KOPT-K1 (cell line): Measurements from ENCODE around the gene REXO4.

Experiments
- H3K27ac ChIP-seq: fragments of 200-600 bp; sonication (generic); 2 replicates; pipeline ENCODE4 v1.5.1; 2016; ENCODE audit warnings: antibody characterized with exemption, mild to moderate bottlenecking, low read depth, low read length; ENCODE audit not compliant: poor library complexity, severe bottlenecking
- H3K36me3 ChIP-seq: fragments of 200-600 bp; sonication (generic); 2 replicates; pipeline ENCODE4 v1.5.1; 2017; ENCODE audit warnings: antibody characterized with exemption, mild to moderate bottlenecking, low read length, moderate library complexity; ENCODE audit not compliant: insufficient read depth
- H3K9me3 ChIP-seq: fragments of 200-600 bp; sonication (generic); 2 replicates; pipeline ENCODE4 v1.5.1; 2017; ENCODE audit warnings: antibody characterized with exemption, low read length, mild to moderate bottlenecking; ENCODE audit not compliant: insufficient read depth, poor library complexity, severe bottlenecking

REXO4 gene

GRCh38 chr9:133375724-133376654 is 41.8 kb downstream of the REXO4 start, which contains the start of the genes STKLD1 and SURF4:
STKLD1 (plus strand) TSS chr9:133376366; CDS start chr9:133376474, 108 bp downstream.
SURF4 (minus strand) TSS chr9:133376060; CDS start chr9:133375969, 91 bp downstream.
- Histone ChIP-seq H3K9me3 (no peaks in the 10 kb centered on the region), H3K36me3 (peaks cover 17% of the 10 kb centered on the region; the same call in 1 of the 2 replicates), H3K27ac (peak within 1 kb of the TSS; percentile 85)

- Histone ChIP-seq H3K36me3 (peaks cover 21% of the 10 kb centered on the region; the same call in 1 of the 2 replicates), H3K9me3 (no peaks in the 10 kb centered on the region), H3K27ac (peak overlapping the region; percentile 85)
Measured at GRCh38 chr9:133375116-133375723, 42.6 kb downstream of the REXO4 start.

GRCh38 chr9:133374612-133375115 is 43.1 kb downstream of the REXO4 start:
- H3K36me3 ChIP-seq = peaks cover 26% of the 10 kb centered on the region
- H3K27ac ChIP-seq = peak overlapping the region; percentile 85
- no peaks in the 10 kb centered on the region for H3K9me3 ChIP-seq

GRCh38 chr9:133372144-133372543 is 45.7 kb downstream of the REXO4 start:
- H3K36me3 ChIP-seq = peaks cover 51% of the 10 kb centered on the region
- H3K9me3 ChIP-seq = no peaks in the 10 kb centered on the region
- H3K27ac ChIP-seq = peak overlapping the region; percentile 92

GRCh38 chr9:133371261-133371711 is 46.5 kb downstream of the REXO4 start:
- no peaks in the 10 kb centered on the region for H3K9me3 ChIP-seq
- peak overlapping the region; percentile 92 for H3K27ac ChIP-seq
- H3K36me3 ChIP-seq = peaks cover 59% of the 10 kb centered on the region

GRCh38 chr9:133370685-133371084 is 47.1 kb downstream of the REXO4 start:
- Histone ChIP-seq H3K27ac (peak overlapping the region; percentile 92), H3K36me3 (peaks cover 65% of the 10 kb centered on the region)

GRCh38 chr9:133369933-133370332 is 47.9 kb downstream of the REXO4 start:
- H3K27ac ChIP-seq = peak overlapping the region; percentile 92
- H3K9me3 ChIP-seq = no peaks in the 10 kb centered on the region
- H3K36me3 ChIP-seq = peaks cover 73% of the 10 kb centered on the region

More at GRCh38 chr9:133370685-133371084, 47.1 kb downstream of the REXO4 start:
- H3K9me3 ChIP-seq = no peaks in the 10 kb centered on the region

GRCh38 chr9:133369422-133369821 is 48.4 kb downstream of the REXO4 start:
- Histone ChIP-seq H3K9me3 (no peaks in the 10 kb centered on the region), H3K27ac (peak overlapping the region; percentile 92), H3K36me3 (peaks cover 78% of the 10 kb centered on the region)

- Histone ChIP-seq H3K27ac (no peak overlapping the region), H3K36me3 (peaks cover 86% of the 10 kb centered on the region), H3K9me3 (no peaks in the 10 kb centered on the region)
Measured at GRCh38 chr9:133368249-133368881, 49.4 kb downstream of the REXO4 start.

- H3K27ac ChIP-seq = no peak overlapping the region
- no peaks in the 10 kb centered on the region for H3K9me3 ChIP-seq
- H3K36me3 ChIP-seq = peaks cover 86% of the 10 kb centered on the region
Measured at GRCh38 chr9:133367778-133368177, 50.0 kb downstream of the REXO4 start.

- Histone ChIP-seq H3K9me3 (no peaks in the 10 kb centered on the region), H3K36me3 (peaks cover 86% of the 10 kb centered on the region), H3K27ac (no peak overlapping the region)
Measured at GRCh38 chr9:133367221-133367620, 50.6 kb downstream of the REXO4 start.

GRCh38 chr9:133366435-133366834 is 51.4 kb downstream of the REXO4 start:
- H3K36me3 ChIP-seq = peaks cover 91% of the 10 kb centered on the region
- no peaks in the 10 kb centered on the region for H3K9me3 ChIP-seq
- H3K27ac ChIP-seq = no peak overlapping the region

- Histone ChIP-seq H3K36me3 (peaks cover 95% of the 10 kb centered on the region), H3K9me3 (no peaks in the 10 kb centered on the region), H3K27ac (no peak overlapping the region)
Measured at GRCh38 chr9:133362359-133363044, 55.3 kb downstream of the REXO4 start.

- peaks cover 86% of the 10 kb centered on the region for H3K36me3 ChIP-seq
- H3K27ac ChIP-seq = no peak overlapping the region
- no peaks in the 10 kb centered on the region for H3K9me3 ChIP-seq
Measured at GRCh38 chr9:133361507-133362092, 56.2 kb downstream of the REXO4 start.
